Epidermal melanocyte (primary cell): ENCODE measurements around the gene IGLON5.

Experiments
- DNase-seq: peaks from one replicate; pipeline ENCODE4 v3.0.0; 2011; ENCODE audit warnings: low spot score; ENCODE audit not compliant: insufficient read length

Gene IGLON5

DNA sequence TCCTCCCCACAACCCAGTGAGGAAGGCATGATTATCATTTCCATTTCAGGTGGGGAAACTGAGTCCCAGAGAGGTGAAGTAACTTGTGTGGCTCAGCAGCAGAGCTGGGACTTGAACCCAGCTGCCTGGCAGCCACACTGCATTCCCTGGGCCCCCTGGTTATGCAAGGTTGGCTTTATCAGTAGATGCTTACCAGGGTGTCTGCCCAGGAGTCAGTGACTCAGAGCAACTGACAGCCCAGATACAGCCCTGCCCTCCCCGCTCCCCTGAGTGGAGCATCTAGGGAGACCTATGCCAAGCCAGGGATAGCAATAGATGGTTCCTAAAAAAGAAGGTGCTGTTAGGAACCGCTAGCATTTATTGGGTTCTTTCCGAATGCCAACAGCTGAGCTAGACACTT is 5.9 kb downstream of the IGLON5 start:
- no peak for DNase-seq

GRCh38 chr19:51317968-51318367 is 6.5 kb downstream of the IGLON5 start:
- no peak for DNase-seq

DNA sequence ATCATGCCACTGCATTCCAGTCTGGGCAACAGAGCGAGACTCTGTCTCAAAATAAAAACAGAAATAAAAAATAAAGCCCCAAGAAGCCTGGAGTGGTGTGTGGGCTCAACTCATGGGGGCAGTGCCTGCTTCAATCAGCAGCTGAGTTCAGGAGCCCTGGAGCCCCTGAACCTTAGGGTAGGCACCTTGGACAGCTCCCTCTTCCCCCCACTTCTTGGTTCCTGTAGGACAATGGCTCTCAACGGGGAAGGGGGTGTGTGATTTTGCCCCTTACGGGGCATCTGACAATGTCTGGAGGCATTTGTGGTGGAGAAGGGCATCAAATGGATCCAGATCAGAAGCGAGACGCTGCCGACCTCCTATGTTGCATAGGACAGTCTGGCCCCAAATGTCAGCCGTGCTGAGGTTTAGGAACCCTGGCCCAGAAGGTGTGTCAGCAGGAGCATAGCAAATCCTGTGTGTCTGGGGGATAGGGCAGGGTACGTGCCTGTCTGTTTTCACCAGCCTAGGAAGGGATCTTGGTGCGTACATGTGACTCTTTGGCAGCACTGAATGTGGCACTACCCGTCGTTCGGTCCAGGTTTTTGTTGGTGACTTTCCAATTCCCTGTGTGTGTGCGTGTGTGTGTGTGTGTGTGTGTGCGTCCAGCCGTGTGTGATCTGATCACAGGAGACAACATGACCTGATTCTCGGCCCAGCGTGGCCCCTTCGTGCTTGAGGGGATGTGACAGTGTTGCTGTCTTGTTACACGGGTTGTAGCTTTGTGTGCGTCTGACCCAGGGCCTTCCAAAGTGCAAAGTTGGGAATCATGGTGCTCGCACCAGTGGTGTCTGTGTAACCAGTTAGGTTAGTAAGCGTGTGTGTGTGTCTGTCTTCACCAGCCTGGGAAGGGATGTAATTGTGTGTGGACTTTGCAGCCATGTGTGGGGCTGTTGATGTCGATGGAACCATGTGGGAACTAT is 7.5 kb downstream of the IGLON5 start:
- DNase-seq = no peak

GRCh38 chr19:51319649-51320279 is 8.3 kb downstream of the IGLON5 start:
- no peak for DNase-seq

DNA sequence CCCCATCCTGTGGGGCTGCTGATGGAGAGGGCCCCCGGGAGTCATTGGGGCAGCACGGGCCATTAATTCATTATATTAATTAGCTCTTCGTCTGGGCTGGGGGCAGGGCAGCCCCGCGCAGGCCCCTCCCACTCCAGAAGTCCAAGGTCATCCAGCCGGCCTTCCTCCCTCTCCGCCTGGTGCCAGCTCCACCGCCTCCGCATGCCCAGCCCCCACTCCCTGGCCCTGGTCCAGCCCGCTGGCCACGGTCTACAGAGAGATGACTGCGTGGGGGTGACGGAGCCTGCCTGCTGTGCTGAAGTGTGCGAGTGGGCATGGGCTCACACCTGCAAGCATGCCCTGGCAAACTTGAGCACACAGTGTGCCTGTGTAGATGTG is 8.8 kb downstream of the IGLON5 start:
- DNase-seq = no peak

- DNase-seq = no peak
These were observed 10.4 kb downstream of the IGLON5 start for GRCh38 chr19:51321799-51322198.

- DNase-seq = no peak
These were observed 12.2 kb downstream of the IGLON5 start for GRCh38 chr19:51323481-51324166.

- DNase-seq = no peak
These were observed 12.7 kb downstream of the IGLON5 start for GRCh38 chr19:51324167-51324481.

GRCh38 chr19:51325161-51325976 is 13.9 kb downstream of the IGLON5 start:
- no peak for DNase-seq

- DNase-seq = peak; percentile 17
These were observed 15.0 kb downstream of the IGLON5 start for GRCh38 chr19:51326216-51327065.

GRCh38 chr19:51327066-51328001 is 15.9 kb downstream of the IGLON5 start:
- DNase-seq = peak; percentile 40

- no peak for DNase-seq
These were observed 18.0 kb downstream of the IGLON5 start for GRCh38 chr19:51329411-51329810.

- DNase-seq = no peak
These were observed 18.9 kb downstream of the IGLON5 start for GRCh38 chr19:51330366-51330765.

DNA sequence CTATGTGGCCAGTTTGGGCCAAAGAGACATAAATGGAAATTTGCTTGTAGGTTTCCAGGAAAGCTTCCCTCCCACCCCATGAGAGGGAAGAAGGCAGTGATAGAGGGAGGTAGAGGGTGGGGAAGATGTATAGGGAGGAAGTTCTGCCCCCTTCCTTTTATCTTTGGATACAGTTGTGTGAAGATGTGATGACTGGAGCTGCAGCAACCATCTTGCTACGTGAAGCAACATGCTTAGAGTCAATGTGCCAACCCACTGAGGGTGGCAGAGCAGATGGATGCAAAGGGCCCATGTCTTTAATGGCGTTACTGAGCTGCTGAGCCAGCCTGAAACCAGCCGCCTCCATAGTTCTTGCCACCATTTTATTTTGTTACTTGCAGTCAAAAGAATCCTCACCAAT is 19.7 kb downstream of the IGLON5 start:
- peak; percentile 9 for DNase-seq

DNA sequence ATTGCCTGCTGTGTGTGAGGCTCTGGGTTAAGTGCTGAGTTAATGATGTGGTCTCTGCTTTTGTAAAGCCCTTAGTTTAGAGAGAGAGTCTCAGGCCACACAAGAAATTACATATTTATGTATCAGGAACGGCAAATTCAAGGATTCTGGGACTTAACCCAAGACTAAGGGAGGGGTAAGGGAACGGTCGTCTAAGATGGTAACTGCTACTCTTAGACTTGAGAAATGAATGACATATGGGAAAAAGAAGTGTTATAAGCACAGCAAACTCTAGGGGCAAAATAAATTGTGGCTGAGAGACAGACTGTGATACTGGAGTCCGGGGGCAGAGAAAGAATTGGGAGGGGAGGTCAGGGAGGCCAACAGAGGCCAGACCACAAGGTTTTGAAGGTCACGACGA is 20.3 kb downstream of the IGLON5 start:
- DNase-seq = peak; percentile 15

DNA sequence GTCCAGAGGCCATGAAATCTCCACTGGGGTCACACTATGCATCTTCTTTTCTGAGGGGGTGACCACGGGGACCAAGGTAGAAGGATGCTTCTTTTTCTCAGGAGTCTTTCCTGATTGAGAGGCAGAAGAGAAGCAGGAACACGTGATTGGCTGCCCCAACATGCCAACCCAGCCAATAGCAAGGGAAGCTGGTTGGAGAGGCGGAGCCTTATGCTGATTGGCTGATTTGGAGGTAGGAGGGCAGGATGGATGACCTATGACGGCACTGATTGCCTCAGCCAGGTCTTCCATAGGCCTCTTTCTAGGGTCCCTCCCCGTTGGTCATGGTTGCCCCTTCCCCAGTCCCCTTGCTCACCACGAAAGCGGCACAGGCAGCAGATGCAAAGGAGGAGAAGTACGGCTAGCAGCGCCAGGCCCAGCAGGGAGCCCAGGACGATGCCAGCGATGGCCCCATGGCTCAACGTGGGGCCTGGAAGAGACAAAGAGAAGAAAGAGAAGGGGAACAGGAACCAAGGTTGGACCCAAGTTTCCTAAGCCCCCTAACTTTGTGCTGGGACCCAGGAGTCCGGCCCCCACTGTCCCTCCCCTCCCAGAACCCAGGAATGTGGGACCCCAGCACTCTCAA is 22.5 kb downstream of the IGLON5 start:
- peak; percentile 5 for DNase-seq

GRCh38 chr19:51337141-51337860 is 25.9 kb downstream of the IGLON5 start:
- peak; percentile 8 for DNase-seq

DNA sequence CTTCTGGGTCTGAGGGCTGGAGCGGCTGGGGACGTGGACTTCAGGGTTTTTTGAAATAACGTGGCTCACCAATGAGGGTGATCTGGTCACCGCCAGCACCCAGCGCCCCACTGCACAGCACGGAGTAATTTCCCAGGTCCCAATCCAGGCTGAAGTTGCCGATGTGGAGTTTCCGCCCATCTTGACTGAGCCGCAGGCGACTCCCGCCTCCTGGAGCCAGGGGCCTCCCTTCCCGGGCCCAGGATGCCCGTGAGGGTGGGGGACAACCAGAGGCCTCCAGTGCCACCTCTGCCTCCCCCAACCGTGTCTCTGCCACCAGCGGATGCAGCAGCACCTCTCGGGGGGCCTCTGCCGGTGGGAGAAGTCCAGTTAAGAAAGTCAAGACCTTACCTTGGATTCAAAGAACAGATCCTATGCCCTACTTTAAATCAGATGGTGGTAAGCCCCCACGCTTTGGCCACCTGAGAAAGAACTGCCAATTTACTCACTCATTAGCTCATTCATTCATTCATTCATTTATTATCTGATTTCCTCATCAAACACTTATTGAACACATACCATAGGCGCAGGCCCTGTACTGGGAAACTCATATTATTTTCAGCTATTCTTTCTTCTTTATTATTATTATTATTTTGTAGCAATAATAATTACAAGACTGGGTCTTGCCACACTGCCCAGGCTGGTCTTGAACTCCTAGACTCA is 26.6 kb downstream of the IGLON5 start:
- no peak for DNase-seq
